HG03442 (cell line): ENCODE measurements around the gene EPG5.
"Not testable (repeated sequence)": the region's sequence is repeated elsewhere in the genome, so short reads cannot be mapped to it uniquely, and the experiment has no call there.

ENCODE experiments used
- ATAC-seq: cut with Tn5 transposase; IDR thresholded peaks from one replicate; pipeline ENCODE4 v1.9.1; 2021; ENCODE audit warnings: mild to moderate bottlenecking, moderate library complexity; ENCODE audit not compliant: unreplicated experiment

EPG5 gene, protein sequence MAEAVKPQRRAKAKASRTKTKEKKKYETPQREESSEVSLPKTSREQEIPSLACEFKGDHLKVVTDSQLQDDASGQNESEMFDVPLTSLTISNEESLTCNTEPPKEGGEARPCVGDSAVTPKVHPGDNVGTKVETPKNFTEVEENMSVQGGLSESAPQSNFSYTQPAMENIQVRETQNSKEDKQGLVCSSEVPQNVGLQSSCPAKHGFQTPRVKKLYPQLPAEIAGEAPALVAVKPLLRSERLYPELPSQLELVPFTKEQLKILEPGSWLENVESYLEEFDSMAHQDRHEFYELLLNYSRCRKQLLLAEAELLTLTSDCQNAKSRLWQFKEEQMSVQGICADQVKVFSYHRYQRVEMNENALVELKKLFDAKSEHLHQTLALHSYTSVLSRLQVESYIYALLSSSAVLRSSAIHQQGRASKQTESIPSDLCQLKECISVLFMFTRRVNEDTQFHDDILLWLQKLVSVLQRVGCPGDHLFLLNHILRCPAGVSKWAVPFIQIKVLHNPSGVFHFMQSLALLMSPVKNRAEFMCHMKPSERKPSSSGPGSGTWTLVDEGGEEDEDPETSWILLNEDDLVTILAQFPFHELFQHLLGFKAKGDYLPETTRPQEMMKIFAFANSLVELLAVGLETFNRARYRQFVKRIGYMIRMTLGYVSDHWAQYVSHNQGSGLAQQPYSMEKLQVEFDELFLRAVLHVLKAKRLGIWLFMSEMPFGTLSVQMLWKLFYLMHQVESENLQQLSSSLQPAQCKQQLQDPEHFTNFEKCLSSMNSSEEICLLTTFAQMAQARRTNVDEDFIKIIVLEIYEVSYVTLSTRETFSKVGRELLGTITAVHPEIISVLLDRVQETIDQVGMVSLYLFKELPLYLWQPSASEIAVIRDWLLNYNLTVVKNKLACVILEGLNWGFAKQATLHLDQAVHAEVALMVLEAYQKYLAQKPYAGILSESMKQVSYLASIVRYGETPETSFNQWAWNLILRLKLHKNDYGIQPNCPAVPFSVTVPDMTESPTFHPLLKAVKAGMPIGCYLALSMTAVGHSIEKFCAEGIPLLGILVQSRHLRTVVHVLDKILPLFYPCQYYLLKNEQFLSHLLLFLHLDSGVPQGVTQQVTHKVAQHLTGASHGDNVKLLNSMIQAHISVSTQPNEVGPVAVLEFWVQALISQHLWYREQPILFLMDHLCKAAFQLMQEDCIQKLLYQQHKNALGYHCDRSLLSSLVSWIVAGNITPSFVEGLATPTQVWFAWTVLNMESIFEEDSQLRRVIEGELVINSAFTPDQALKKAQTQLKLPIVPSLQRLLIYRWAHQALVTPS (N-terminal part only)

DNA sequence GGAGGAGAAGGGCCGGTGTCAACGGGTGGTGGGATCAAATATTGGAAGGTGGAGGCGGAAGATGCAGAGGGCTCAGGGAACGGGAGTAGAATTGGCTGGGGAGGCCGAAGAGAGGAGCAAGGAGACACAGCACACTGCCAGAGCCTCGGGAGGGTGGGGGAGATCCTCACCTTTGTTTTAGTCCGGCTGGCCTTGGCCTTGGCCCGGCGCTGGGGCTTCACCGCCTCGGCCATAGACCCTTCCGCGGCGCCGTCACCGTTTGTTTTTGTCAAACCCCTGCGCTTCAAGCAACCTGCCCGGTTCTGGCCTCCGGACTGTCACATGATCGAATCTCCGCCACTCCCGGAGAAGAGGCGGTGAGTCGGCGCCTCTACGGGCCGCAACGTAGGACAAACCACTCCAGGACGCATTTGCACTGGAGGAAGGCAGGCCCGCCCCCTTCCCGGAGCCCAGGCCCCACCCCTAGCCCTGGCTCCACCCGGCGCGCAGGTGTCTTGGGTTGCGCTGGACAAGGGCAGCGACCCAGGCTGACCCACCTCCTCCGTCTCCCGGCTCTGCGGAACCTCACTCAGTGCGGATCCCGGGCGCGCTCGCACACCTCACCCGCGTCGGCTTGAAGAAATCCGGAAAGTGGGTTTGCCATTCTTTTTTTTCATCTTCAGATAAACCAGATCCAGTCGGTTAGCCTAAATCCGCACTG is at the start of gene EPG5:
EPG5 (minus strand) TSS at position 323 of the 700 bp plus-strand sequence; CDS start at position 233, 90 bp downstream.
- ATAC-seq, result peak; percentile 96

DNA sequence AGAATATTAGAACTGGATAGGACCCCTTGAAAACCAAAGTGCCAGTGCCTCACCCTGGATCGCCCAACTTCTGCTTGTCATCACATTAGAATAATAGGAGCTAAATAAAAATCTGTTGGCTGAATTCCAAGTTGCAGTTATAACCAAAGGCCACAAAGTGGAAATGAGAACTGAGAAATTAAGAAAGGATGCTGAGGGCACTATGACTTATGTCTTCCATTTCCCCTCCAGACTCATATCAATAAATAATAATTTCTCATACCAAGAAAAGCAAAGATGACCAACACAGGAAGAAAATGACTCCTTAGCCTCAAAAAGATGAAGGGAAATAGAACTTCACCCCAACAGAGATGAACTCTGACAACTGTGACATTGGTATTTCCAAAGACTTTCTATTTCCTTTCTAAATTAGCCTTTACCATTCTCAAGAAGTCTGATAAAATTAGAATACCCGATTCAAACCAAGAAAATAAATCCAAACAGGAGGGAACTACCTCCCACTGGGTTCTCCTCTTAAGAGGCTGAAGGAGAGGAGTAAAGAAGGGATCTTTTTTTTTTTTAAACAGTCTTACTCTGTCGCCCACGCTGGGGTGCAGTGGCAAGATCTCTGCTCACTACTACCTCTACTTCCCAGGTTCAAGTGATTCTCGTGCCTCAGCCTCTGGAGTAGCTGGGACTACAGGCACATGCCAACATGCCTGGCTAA is 46.5 kb upstream of the EPG5 start:
- ATAC-seq, result peak; percentile 74

DNA sequence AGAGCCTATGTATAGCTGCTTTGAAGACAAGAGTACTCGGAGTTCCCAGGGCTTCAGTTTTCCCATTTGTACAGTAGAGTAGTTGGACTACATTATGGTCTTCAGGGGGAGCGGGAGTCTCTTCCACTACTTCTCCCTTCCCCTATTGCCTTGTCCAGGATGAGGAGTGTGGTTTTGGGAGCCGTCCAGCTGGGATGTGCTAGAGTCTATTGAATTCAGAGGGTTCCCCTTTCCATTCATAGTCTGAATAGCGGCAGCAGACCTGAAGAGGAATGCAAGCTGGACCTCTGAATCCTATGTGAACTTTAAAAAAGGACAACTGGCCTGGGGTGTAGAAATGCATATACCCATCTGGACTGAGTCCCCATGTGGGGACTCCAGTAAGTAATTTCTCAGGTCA is 43.5 kb upstream of the EPG5 start:
- no peak for ATAC-seq

DNA sequence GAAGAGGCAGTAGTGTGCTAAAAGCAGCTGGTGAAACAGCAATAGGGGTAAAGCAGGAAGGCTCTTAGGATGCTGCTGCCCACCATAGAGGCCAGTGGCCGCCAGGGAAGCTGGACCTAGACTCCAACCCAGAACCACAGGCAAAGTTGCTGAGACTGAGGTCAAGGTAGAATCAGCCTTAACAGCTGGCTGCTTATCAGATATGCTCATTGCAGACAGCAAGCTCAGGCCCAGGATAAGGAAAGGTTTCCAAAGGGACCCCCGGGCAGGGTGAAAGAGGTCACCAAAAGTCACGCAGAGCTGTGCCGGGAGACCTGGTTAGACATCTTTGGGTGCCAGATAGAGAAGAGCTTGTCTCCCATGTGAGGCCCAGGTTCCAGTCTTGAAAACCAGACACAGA is 42.9 kb upstream of the EPG5 start:
- ATAC-seq, result no peak

DNA sequence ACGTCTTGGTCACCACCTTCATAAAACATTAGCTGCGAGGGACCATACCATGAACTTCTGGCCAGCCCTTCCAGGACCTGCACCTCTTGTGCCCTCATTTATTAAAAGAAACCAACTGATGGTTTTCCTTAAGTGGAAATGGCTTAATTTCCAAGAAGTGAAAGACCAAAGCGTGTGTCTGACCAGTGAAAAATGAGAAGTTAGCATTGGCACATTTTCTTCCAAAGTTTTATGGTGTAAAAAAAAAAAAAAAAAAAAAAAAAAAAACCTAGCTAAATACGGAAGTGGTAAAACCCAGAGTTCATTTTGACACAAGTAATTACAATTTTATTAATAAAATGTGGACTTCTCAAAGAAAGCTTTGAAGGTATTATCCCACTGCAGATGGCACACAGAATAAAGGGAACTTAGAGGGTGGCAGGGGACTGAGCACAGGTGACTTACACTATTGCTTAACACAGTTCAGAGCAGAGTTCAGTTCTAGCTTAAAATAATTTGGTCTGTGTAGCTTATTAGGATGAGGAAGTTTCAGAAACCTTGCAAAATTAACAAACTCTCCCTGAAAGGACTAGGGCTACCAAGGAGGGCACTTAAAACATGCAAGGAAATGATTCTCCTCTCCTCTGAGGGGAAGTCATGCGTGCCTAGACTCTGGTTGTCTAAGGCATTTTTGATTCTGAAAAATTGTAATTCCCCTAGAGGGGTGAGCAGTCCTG is 42.2 kb upstream of the EPG5 start:
- no peak for ATAC-seq

DNA sequence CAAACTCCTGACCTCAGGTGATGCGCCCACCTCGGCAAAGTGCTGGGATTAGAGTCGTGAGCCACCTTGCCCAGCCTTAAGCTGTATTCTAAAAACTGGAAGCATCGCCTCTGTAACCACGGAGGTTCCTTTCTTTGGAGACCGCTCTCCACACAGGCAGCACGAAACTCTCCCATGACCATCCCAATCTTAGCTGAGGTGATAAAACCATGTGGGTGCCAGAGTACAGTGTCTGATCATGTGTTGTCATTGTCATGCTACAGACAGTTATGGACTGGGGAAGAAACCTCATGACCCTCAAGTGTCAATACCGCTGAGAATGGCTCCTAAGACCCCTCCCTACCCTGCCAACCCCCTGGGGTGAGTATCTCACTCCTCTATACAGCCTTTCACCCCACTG is 41.4 kb upstream of the EPG5 start:
- no peak for ATAC-seq

DNA sequence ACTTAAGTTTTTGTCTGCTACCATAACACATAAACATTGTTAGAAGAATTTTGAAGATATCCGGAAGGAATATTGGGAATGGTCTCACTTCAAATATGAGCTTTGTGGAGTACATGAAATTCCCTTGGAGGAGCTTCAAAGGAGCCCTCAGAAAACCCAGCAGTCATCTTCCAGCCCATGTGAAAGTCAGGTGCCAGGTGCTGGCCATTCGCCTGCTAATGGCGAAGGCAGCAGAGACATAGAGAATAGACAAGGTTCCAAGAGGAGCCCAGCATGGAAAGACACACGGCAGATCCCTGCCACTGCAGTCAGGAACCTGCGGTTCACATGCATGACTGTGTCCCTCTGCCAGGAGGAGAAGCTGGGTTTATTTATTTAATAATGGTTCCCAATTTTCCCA is 40.0 kb upstream of the EPG5 start:
- ATAC-seq, result no peak

DNA sequence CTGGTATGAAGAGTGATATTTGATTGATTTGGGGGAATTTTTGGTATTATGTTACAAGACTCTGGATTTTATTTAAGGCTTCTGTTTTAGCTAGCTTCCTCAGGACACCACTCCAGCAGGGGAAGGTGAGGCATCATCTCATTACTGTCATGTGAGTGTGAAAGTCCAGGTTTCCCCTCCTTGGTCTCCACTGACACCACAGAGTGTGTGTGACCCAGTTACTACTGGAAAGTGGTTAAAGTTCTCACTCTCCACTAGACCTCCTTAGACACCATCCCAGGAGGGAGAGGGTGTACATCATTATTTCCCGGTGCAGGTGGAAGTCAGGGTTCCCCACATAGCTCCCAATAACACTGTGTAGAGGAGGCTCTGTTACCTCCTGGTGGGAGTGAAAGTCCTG is 35.8 kb upstream of the EPG5 start:
- ATAC-seq, result no peak

DNA sequence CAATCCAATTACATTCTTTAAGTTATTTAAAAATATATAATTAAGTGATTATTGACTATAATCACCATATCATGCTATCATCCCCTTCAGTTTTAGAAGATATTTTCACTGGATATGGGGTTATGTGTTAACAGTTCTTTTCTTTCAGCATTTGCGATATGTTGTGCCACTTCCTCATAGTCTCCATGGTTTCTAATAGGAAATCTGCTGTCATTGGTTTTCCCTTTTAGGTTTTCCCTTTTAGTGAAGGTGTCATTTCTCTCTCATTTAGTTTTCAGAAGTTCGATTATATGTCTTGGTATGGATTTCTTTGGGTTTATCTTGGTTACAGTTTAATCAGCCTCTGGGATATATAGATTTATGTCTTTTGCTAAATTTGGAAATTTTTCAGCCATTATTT is 34.8 kb upstream of the EPG5 start:
- ATAC-seq, result no peak

DNA sequence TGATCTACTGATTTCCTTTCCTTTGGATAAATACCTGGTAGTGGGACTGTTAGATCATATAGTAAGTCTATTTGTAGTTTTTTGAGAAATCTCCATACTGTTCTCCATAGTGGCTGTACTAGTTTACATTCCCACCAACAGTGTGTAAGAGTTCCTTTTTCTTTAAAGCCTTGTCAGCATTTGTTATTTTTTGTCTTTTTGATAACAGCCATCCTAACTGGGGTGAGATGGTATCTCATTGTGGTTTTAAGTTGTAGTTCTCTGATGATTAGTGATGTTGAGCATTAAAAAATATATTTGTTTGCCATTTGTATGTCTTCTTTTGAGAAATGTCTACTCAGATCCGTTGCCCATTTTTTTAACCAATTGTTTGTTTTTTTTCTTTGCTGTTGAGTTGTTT is 33.9 kb upstream of the EPG5 start:
- ATAC-seq, result no peak

DNA sequence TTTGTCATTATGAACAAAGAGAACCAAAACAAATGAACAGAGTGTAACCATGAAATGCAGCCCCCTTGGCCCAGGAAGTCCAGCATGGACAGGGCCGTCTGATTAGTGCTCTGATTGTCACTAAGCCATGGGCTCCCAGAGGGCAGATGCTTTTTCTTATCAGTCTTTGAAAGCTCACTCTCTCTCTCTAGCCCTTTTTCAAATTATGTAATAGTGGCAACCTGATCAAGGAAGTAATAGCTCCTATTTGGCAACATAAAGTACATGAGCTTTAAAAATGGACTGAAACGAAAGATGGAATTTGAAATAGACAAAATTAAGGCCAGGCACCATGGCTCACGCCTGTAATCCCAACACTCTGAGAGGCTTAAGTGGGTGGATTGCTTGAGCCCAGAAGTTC is 32.4 kb upstream of the EPG5 start:
- no peak for ATAC-seq

DNA sequence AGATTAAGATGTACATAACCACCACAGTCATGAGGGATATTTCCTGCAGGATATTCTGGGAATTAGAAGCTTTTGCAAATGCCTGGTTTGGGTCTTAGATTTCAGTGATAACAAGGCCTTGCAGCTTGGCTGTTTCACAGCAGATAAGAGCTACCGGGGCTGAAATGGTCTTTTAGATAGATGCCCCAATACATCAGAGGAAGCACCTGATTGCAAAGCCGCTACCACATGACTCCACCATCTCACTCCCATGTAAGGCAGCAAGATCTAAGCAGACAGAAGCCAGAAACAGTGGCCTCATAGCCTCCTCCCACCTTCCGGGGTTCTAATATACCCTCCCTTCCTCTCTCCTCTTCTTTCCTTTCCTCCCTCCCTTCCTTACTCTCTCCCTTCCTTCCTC is 31.1 kb upstream of the EPG5 start:
- ATAC-seq, result no peak

DNA sequence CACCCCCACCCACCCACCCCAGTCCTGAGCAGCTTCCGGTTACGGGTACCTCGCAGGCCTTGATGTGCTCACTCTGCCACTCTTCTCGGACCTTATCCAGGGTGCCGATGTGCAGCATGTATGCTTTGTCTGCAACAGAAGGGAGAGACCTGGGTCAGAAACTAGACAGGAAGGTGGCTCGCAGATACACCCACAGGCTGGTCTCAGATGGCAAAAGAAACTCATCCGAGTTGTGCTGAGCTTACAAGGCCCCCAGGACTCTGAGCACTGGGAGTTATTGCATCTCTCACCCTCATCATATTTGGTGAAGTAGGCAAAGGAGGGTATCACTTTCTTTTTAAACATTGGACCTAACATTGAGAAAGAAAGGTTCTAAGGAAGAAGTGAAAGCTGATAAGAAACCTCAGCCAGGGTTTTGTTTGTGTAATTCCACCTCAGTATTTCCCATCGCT is 30.6 kb upstream of the EPG5 start:
- ATAC-seq, result no peak

DNA sequence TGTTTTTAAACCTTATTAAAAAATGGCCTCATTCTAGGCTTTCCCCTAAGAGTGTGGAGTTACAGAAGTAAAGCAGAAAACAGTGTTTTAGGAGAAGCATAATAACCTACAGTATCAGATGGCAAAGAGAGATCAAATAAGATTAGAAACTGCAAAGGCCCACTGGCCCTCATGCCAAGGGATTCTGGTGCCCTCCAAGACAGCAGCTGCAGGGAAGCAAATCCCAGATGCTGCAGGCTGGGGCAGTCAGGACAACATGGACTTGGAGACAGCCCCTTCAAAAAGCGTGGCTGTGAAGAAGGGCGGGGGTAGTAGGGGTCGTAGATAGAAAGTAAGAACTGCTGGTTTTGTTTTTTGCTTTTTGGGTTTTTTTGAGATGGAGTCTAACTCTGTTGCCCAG is 28.3 kb upstream of the EPG5 start:
- no peak for ATAC-seq

DNA sequence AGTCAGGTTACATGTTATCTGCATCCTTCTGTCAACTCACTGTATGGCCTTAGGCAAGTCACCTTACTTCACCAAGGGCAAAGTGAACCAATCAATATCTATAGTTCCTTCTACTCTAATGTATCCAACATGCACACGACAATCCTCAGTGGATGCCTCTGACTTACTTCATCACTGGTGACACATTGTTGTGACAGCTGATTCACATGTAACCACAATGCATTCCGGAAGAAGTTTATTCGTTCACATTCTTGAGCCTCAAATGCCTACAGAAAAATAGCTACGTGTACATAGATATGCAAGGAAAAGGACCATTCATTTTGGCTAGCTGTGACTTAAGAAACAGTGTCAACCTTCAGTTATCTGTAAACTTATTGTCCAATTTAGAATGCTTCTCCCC is 26.3 kb upstream of the EPG5 start:
- ATAC-seq, result no peak

DNA sequence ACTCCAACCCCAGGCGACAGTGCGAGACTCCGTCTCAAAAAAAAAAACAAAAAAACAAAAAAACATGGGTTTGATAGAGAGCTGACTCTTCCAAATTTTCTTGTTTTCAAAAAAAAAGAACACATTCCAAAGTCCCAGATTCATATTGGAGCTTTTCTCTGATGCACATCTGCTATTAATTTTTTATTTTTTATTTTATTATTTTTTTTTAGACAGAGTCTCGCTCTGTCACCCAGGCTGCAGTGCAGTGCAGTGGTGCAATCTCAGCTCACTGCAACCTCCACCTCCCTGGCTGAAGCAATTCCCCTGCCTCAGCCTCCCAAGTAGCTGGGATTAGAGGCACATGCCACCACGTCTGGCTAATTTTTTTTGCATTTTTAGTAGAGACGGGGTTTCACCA is 25.4 kb upstream of the EPG5 start:
- not testable (repeated sequence) for ATAC-seq

DNA sequence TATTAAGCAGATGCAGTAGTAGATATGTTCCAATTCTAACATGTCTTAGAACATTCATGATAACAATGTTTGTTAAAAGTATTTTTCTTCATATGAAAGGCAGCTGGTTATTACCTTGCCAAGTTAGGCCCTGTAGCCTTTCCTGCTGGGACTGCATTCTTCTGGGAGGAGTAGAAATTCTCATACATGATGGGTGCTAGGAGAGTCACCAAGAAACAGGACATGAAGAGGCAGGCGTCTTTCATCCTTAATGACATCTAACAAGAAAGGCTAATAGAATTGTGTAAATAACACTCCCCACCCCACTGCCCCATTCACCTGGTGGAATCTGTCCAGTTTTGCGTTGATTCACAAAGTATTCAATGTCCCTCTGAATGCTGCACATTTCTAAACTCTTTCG is 24.7 kb upstream of the EPG5 start:
- ATAC-seq, result no peak

DNA sequence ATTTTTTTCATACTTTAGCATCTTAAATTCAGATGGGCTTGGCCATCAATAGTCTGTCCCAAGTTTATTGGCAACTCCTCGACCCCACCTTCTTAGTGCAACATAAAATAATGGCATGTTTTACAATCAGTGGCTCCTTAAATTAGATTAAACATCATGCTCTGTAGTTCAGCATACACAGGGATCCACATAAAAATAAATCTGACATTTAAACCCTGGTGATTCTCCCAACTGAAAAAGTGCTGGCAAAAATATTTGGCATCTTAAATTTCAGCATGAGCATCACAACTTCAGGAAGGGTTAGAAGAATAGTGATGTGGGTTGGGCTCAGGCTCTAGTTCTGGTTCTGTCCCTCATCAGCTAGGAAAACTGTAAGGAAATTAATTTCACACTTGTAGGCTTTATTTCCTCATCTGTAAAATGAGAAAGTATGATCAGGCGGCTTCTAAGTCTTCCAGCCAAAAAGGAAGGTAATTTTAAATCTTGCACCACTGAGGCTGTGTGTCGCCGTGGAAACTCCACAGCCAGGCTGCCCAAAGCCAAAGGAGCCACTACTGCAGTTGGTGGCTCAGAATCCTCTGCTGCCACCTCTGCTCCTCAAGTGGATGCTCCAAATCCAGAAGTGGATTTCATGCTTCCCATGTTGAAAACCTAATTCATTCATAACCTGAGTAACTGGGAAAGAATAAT is 17.6 kb upstream of the EPG5 start:
- no peak for ATAC-seq

DNA sequence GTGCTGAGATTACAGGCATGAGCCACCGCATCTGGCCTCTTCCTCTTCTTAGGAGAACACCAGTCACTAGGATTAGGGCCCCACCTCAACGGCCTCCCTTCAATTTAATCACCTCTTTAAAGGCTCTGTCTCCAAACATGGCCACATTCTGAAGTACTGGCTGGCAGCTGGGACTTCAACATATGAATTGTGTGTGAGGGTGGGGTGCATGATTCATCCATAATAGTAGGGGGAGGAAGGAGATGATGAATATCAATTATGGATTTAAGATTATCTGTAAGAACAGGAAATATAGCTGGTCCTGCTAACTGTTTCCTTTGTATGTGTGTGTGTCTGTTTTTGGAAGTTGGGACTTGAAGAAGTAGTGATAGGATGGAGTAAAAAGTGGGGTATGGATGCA is 14.7 kb upstream of the EPG5 start:
- no peak for ATAC-seq
